ENCODE data around the gene PTPRN2.

The PTPRN2 gene

DNA sequence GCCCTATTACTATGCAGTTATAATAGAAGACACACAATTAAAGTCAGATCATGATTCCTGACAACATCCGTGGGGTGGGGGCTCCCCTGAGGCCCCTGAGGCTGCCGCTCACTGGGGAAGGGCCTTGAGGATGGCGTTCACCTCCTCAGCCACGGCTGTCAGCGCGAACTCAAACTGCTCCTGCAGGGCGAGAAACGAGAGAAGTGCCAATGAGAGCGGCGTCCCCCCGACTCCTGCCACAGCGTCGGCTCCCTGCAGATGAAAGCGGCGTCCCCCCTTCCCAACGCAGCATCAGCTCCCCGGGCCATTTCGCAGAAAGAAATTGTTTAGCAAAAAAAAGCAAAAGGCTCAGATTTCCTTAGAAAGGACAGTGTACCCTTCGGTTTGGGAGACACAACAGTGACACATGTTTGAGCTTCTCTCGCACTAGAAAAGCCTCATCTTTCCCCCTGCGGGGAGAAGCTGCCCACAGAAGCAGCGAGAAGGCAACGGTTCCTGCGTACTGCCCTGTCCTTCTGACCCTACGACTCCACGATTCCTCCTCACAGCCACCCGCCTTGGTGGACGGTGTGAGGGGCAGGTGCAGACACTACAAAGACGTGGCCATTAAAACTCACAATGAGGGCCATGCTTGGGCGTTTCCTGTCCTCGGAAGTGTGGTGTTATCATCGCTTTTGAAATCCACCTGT is 1046.9 kb downstream of the PTPRN2 start:
- no peaks in the 10 kb centered on the region for H3K4me1 ChIP-seq (ENCODE audit: insufficient read depth, low read length)
- H3K9me3 ChIP-seq (ENCODE audit: low read length): no peaks in the 10 kb centered on the region
- no peaks in the 10 kb centered on the region for H3K27me3 ChIP-seq (ENCODE audit: control insufficient read depth in 1 of 2, insufficient read depth in 2 of 2, low read length in 2 of 2)
- H3K36me3 ChIP-seq (ENCODE audit: insufficient read depth, low read length): no peaks in the 10 kb centered on the region
- H3K27ac ChIP-seq (ENCODE audit: low read depth, low read length): no peak overlapping the region
- H3K4me3 ChIP-seq (ENCODE audit: low read depth in 1 of 2, low read length in 2 of 2): no peak overlapping the region
- H3K9ac ChIP-seq (ENCODE audit: low read length): no peak overlapping the region

DNA sequence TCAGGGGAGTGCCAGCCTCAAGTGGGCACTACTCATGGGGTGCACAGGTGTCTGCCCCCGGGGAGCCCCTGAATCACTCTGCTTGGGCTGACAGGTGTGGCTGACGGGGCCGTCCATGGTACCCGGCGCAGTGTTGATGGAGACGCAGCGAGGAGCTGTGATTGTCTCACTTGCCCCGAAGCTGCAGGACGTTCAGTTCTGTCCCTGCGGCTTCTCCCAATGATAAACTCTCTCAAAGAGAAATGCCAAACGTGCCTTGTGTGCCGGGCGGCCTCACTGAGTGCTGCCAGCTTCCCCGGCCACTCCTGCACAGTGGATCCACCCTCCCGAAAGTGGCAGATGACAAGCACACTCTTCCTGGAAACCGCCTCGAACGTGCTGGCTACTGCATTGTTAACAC is 1047.6 kb downstream of the PTPRN2 start:
- Histone ChIP-seq H3K9ac (ENCODE audit: low read length) (no peak overlapping the region), H3K27me3 (ENCODE audit: control insufficient read depth in 1 of 2, insufficient read depth in 2 of 2, low read length in 2 of 2) (no peaks in the 10 kb centered on the region), H3K9me3 (ENCODE audit: low read length) (no peaks in the 10 kb centered on the region), H3K4me1 (ENCODE audit: insufficient read depth, low read length) (no peaks in the 10 kb centered on the region), H3K4me3 (ENCODE audit: low read depth in 1 of 2, low read length in 2 of 2) (no peak overlapping the region), H3K27ac (ENCODE audit: low read depth, low read length) (no peak overlapping the region), H3K36me3 (ENCODE audit: insufficient read depth, low read length) (no peaks in the 10 kb centered on the region)

DNA sequence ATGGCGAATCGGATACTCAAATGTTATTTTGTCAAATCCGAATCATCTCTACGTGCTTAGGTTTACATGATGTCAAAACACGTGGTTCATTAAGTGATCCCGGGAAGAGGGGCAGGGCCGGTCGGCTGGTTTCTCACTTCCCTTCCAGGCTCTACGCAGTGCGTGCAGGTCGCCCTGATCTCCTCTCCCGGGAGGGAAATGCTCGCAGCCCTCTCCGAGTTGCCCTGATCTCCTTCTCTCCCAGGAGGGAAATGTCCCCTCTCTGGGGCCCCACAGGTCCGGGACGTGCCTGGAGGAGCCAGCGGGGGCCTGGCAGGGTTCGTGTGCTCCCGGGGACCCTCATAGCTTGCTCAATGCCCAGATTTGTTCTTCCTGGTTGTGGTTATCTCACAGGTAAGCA is 1048.1 kb downstream of the PTPRN2 start:
- Histone ChIP-seq H3K9ac (ENCODE audit: low read length) (no peak overlapping the region), H3K27ac (ENCODE audit: low read depth, low read length) (no peak overlapping the region), H3K4me1 (ENCODE audit: insufficient read depth, low read length) (no peaks in the 10 kb centered on the region), H3K27me3 (ENCODE audit: control insufficient read depth in 1 of 2, insufficient read depth in 2 of 2, low read length in 2 of 2) (no peaks in the 10 kb centered on the region), H3K4me3 (ENCODE audit: low read depth in 1 of 2, low read length in 2 of 2) (no peak overlapping the region), H3K9me3 (ENCODE audit: low read length) (no peaks in the 10 kb centered on the region), H3K36me3 (ENCODE audit: insufficient read depth, low read length) (no peaks in the 10 kb centered on the region)

DNA sequence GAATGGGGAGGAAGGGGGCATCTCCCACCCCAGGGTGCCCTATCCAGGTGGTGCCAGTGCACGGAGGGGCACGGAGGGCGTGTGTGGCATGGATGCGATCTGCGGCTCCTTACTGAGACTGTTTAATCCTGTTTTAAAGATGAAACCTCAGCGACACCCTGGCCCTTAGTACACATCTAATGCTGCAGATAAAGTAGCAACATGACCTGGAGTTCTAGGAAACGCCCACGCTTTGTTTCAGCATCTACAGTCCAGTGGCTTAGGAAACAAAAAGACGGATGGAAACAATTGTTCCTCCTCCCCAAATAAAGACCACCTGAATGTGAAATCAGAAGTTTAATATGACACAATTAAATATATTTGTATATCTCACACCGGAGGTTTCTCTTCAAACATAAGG is 1048.9 kb downstream of the PTPRN2 start:
- no peaks in the 10 kb centered on the region for H3K36me3 ChIP-seq (ENCODE audit: insufficient read depth, low read length)
- no peaks in the 10 kb centered on the region for H3K4me1 ChIP-seq (ENCODE audit: insufficient read depth, low read length)
- no peak overlapping the region for H3K4me3 ChIP-seq (ENCODE audit: low read depth in 1 of 2, low read length in 2 of 2)
- no peaks in the 10 kb centered on the region for H3K27me3 ChIP-seq (ENCODE audit: control insufficient read depth in 1 of 2, insufficient read depth in 2 of 2, low read length in 2 of 2)
- no peak overlapping the region for H3K9ac ChIP-seq (ENCODE audit: low read length)
- no peak overlapping the region for H3K27ac ChIP-seq (ENCODE audit: low read depth, low read length)
- no peaks in the 10 kb centered on the region for H3K9me3 ChIP-seq (ENCODE audit: low read length)

DNA sequence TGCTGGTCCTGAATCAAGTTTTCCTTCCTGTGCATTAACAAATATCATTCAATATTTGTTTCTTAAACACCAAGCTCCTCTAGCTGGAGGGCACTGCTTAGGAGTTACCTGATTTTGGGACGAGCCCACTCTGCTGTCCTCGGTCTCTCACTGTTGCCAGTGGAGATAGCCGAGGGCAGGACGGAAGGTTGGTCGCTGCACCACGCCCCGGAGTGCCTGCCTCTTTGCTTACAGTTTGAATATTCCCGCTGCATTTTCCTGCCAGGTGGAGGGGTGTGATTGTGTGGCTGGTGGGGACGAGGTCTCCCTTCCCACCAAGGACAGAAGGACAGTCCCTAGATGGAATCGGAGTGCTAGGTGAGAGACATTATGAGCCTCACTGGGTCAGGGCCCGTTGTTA is 1049.3 kb downstream of the PTPRN2 start:
- Histone ChIP-seq H3K9ac (ENCODE audit: low read length) (no peak overlapping the region), H3K27ac (ENCODE audit: low read depth, low read length) (no peak overlapping the region), H3K36me3 (ENCODE audit: insufficient read depth, low read length) (no peaks in the 10 kb centered on the region), H3K4me1 (ENCODE audit: insufficient read depth, low read length) (no peaks in the 10 kb centered on the region), H3K4me3 (ENCODE audit: low read depth in 1 of 2, low read length in 2 of 2) (no peak overlapping the region), H3K9me3 (ENCODE audit: low read length) (no peaks in the 10 kb centered on the region), H3K27me3 (ENCODE audit: control insufficient read depth in 1 of 2, insufficient read depth in 2 of 2, low read length in 2 of 2) (no peaks in the 10 kb centered on the region)

DNA sequence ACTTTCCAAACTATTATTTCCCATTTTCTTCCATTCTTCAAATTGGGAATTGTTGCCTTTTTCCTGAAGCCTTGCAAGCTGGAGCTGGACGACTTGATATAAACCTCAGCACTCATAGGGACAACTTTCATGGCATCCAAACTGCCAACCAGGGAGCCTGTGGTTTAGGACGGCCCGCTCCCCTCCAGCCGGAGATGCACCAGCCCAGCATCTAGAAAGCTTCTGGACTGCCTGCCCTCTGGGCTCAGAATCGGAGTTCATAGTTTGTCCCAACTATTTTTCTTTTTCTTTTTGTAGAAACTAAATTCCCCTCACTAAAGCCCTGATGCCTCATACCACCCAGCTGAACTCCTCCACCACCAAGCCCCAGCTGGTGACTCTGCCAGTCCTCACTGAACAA is 1050.6 kb downstream of the PTPRN2 start:
- Histone ChIP-seq H3K36me3 (ENCODE audit: insufficient read depth, low read length) (no peaks in the 10 kb centered on the region), H3K27me3 (ENCODE audit: control insufficient read depth in 1 of 2, insufficient read depth in 2 of 2, low read length in 2 of 2) (no peaks in the 10 kb centered on the region), H3K9me3 (ENCODE audit: low read length) (no peaks in the 10 kb centered on the region), H3K27ac (ENCODE audit: low read depth, low read length) (no peak overlapping the region), H3K4me1 (ENCODE audit: insufficient read depth, low read length) (no peaks in the 10 kb centered on the region), H3K4me3 (ENCODE audit: low read depth in 1 of 2, low read length in 2 of 2) (no peak overlapping the region), H3K9ac (ENCODE audit: low read length) (no peak overlapping the region)

- Histone ChIP-seq H3K27me3 (ENCODE audit: control insufficient read depth in 1 of 2, insufficient read depth in 2 of 2, low read length in 2 of 2) (no peaks in the 10 kb centered on the region), H3K4me3 (ENCODE audit: low read depth in 1 of 2, low read length in 2 of 2) (no peak overlapping the region), H3K9ac (ENCODE audit: low read length) (no peak overlapping the region), H3K27ac (ENCODE audit: low read depth, low read length) (no peak overlapping the region), H3K36me3 (ENCODE audit: insufficient read depth, low read length) (no peaks in the 10 kb centered on the region), H3K4me1 (ENCODE audit: insufficient read depth, low read length) (no peaks in the 10 kb centered on the region), H3K9me3 (ENCODE audit: low read length) (no peaks in the 10 kb centered on the region)
These were observed 1055.6 kb downstream of the PTPRN2 start for GRCh38 chr7:157532068-157532467.

- no peaks in the 10 kb centered on the region for H3K27me3 ChIP-seq (ENCODE audit: control insufficient read depth in 1 of 2, insufficient read depth in 2 of 2, low read length in 2 of 2)
These were observed 1057.7 kb downstream of the PTPRN2 start for GRCh38 chr7:157529768-157530560.

DNA sequence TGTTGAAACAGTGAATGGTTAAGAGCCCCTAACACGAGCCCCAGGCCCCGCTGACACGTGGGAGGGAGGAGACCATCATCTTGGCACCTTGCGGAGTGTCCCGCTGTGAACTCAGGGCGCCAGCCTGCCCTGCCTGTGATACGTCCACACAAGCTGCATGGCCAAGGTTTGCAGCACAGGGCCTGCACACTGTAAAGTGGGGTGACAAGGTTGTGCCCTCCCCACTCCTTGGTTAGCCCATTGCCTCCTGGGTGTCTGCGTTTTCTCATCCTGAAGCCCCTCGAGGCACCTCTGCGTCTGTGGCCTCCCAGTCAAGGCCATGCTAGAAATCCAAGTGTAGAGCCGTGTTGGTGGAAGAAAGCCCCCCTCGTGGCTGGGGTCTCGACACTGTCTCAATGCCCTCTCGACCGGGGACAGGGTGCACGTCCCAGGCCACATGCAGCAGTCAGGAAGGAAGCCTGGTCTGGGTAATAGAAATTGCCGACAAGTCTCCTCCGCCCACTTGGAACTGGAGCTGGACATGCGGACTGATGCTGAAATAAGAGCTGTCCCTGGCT is 1058.8 kb downstream of the PTPRN2 start:
- Histone ChIP-seq H3K4me3 (ENCODE audit: low read depth in 1 of 2, low read length in 2 of 2) (no peak overlapping the region), H3K27me3 (ENCODE audit: control insufficient read depth in 1 of 2, insufficient read depth in 2 of 2, low read length in 2 of 2) (peaks cover 0 to 6% of the 10 kb centered on the region in 2 donors), H3K4me1 (ENCODE audit: insufficient read depth, low read length) (no peaks in the 10 kb centered on the region), H3K9ac (ENCODE audit: low read length) (no peak overlapping the region), H3K27ac (ENCODE audit: low read depth, low read length) (no peak overlapping the region), H3K36me3 (ENCODE audit: insufficient read depth, low read length) (no peaks in the 10 kb centered on the region), H3K9me3 (ENCODE audit: low read length) (no peaks in the 10 kb centered on the region)

More at GRCh38 chr7:157529768-157530560, 1057.7 kb downstream of the PTPRN2 start:
- no peak overlapping the region for H3K27ac ChIP-seq (ENCODE audit: low read depth, low read length)
- H3K4me3 ChIP-seq (ENCODE audit: low read depth in 1 of 2, low read length in 2 of 2): no peak overlapping the region
- no peaks in the 10 kb centered on the region for H3K9me3 ChIP-seq (ENCODE audit: low read length)
- no peak overlapping the region for H3K9ac ChIP-seq (ENCODE audit: low read length)
- no peaks in the 10 kb centered on the region for H3K36me3 ChIP-seq (ENCODE audit: insufficient read depth, low read length)
- no peaks in the 10 kb centered on the region for H3K4me1 ChIP-seq (ENCODE audit: insufficient read depth, low read length)

DNA sequence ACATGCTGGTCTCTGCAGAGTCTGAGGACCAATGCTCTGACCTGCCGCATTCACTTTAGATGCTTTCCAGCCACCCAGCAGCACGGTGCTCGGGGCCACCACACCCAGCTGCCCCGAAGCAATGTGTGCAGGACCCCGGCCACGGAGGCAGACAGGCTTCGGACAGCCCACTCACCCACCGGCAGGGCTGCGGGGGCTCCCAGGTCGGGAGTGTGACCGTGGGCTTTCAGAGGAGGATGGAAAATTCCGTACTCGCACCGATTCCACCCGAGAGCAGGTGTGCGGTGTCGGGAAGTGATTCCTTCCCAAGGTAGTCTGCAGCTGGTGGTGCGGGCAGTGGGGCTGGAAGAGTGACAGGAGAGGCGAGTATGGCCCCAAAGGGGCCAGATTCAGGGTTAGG is 1059.9 kb downstream of the PTPRN2 start:
- Histone ChIP-seq H3K4me3 (ENCODE audit: low read depth in 1 of 2, low read length in 2 of 2) (no peak overlapping the region), H3K27ac (ENCODE audit: low read depth, low read length) (no peak overlapping the region), H3K4me1 (ENCODE audit: insufficient read depth, low read length) (no peaks in the 10 kb centered on the region), H3K9ac (ENCODE audit: low read length) (no peak overlapping the region), H3K9me3 (ENCODE audit: low read length) (no peaks in the 10 kb centered on the region), H3K27me3 (ENCODE audit: control insufficient read depth in 1 of 2, insufficient read depth in 2 of 2, low read length in 2 of 2) (peaks cover 0 to 10% of the 10 kb centered on the region in 2 donors), H3K36me3 (ENCODE audit: insufficient read depth, low read length) (no peaks in the 10 kb centered on the region)

DNA sequence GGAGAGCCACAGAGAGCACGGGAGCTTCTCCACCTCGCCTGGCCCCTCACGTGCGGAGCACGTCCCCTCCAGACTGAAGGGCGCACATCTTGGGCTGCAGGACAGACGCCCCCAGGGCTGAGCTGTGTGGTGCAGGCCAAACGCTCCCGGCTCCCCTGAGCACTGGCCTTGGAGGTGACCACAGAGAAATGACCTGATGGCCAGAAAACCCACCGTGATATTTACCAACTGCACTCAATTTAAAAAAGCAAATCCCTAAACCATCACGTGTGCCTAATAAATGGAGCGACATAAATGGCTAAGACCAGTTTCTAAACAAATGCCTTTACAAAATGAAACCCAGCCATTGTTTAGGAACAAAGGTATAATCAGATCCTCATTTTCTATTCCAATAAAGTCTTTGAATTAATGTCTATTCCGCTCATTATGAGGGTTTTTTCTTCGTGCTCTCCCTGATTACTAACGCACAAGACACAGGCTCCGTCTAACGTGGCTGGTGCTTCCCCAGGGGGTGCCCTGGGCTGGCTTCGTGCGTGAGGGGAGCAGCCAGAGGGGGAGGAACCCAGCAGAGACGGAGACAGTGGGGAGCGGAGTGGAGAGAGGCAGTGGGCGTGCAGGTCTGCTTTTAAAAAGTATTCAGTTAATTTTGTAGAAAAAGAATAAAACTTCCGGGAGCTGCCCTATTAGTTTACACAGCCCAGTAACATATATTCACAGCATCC is 1060.5 kb downstream of the PTPRN2 start:
- H3K4me3 ChIP-seq (ENCODE audit: low read depth in 1 of 2, low read length in 2 of 2): no peak overlapping the region
- no peaks in the 10 kb centered on the region for H3K4me1 ChIP-seq (ENCODE audit: insufficient read depth, low read length)
- H3K9ac ChIP-seq (ENCODE audit: low read length): no peak overlapping the region
- no peak overlapping the region for H3K27ac ChIP-seq (ENCODE audit: low read depth, low read length)
- H3K36me3 ChIP-seq (ENCODE audit: insufficient read depth, low read length): no peaks in the 10 kb centered on the region
- H3K9me3 ChIP-seq (ENCODE audit: low read length): no peaks in the 10 kb centered on the region
- H3K27me3 ChIP-seq (ENCODE audit: control insufficient read depth in 1 of 2, insufficient read depth in 2 of 2, low read length in 2 of 2): peaks cover 0 to 10% of the 10 kb centered on the region in 2 donors

Measured in muscle layer of colon (tissue), 2 donors.